Bone marrow (tissue), 2 donors: Measurements from ENCODE around the gene CPN1.
"Not testable (repeated sequence)": the region's sequence is repeated elsewhere in the genome, so short reads cannot be mapped to it uniquely, and the experiment has no call there.

Experiments used
- DNase-seq, 2 donors: peaks; one replicate each; lab custom pipeline; 2025; lab: John Stamatoyannopoulos, UW

CPN1 gene

GRCh38 chr10:100081075-100082001, at the start of gene CPN1:
TSS of gene CPN1 (minus strand) at chr10:100081869. CDS start at chr10:100081625, 244 bp downstream.
- no peak for DNase-seq

- DNase-seq: no peak
Observed at GRCh38 chr10:100130831-100131230, 49.2 kb upstream of the CPN1 start.

GRCh38 chr10:100129424-100129823, 47.8 kb upstream of the CPN1 start:
- DNase-seq: no peak

- no peak for DNase-seq
Observed at GRCh38 chr10:100128951-100129350, 47.3 kb upstream of the CPN1 start.

GRCh38 chr10:100125335-100125734, 43.7 kb upstream of the CPN1 start:
- DNase-seq: not testable (repeated sequence)

- no peak for DNase-seq
Observed at GRCh38 chr10:100124097-100124496, 42.4 kb upstream of the CPN1 start.

GRCh38 chr10:100122780-100123179, 41.1 kb upstream of the CPN1 start:
- DNase-seq: no peak

GRCh38 chr10:100120550-100120949, 38.9 kb upstream of the CPN1 start:
- DNase-seq: no peak

- DNase-seq: no peak
Observed at GRCh38 chr10:100119726-100120125, 38.1 kb upstream of the CPN1 start.

GRCh38 chr10:100114976-100115770, 33.5 kb upstream of the CPN1 start:
- no peak for DNase-seq

GRCh38 chr10:100114460-100114859, 32.8 kb upstream of the CPN1 start:
- no peak for DNase-seq

GRCh38 chr10:100109670-100110069, 28.0 kb upstream of the CPN1 start:
- DNase-seq: no peak

GRCh38 chr10:100106865-100107264, 25.2 kb upstream of the CPN1 start:
- DNase-seq: no peak

- DNase-seq: no peak
Observed at GRCh38 chr10:100104300-100104699, 22.6 kb upstream of the CPN1 start.

GRCh38 chr10:100103581-100103980, 21.9 kb upstream of the CPN1 start:
- no peak for DNase-seq

GRCh38 chr10:100101192-100102076, 19.8 kb upstream of the CPN1 start:
- DNase-seq: no peak

GRCh38 chr10:100100651-100101184, 19.0 kb upstream of the CPN1 start:
- DNase-seq: no peak

GRCh38 chr10:100089241-100089640, 7.6 kb upstream of the CPN1 start:
- DNase-seq: no peak

GRCh38 chr10:100086708-100087107, 5.0 kb upstream of the CPN1 start:
- DNase-seq: not testable (repeated sequence)

- no peak for DNase-seq
Observed at GRCh38 chr10:100085596-100085995, 3.9 kb upstream of the CPN1 start.

- no peak for DNase-seq
Observed at GRCh38 chr10:100083623-100084022, 2.0 kb upstream of the CPN1 start.

GRCh38 chr10:100082276-100082675, 607 bp upstream of the CPN1 start:
- not testable (repeated sequence) for DNase-seq
